ENCODE results near the gene LPP.

The LPP gene

DNA sequence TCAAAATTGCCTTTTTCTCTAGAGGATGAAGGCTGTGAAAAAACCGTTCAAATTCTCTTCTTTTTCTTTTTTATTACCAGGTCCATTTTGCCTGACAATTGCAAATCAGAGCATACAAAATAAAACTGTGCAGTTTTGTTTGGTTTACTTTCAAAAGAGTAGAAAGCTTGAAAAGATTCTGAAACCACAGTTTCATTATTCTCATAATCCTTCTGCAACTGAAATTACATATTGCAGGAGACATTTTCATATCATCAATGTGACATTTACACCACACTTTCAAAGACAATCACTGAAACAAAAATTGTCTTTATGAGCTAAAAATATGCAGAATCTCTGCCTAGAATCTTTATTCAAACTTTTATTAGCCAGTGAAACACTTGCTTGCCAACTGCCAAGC, 721.5 kb downstream of the LPP start:
- Histone ChIP-seq H3K9me3 (ENCODE audit: control insufficient read depth, insufficient read depth, low read length) (no peaks in the 10 kb centered on the region), H3K27me3 (ENCODE audit: control insufficient read depth, insufficient read depth, low read length) (no peaks in the 10 kb centered on the region), H3K4me3 (ENCODE audit: low read depth, low read length) (no peak overlapping the region), H3K9ac (ENCODE audit: low read depth, low read length) (no peak overlapping the region), H3K36me3 (ENCODE audit: control insufficient read depth, insufficient read depth, low read length) (peaks cover 3% of the 10 kb centered on the region), H3K4me1 (ENCODE audit: control insufficient read depth, insufficient read depth, low read length) (no peaks in the 10 kb centered on the region)

DNA sequence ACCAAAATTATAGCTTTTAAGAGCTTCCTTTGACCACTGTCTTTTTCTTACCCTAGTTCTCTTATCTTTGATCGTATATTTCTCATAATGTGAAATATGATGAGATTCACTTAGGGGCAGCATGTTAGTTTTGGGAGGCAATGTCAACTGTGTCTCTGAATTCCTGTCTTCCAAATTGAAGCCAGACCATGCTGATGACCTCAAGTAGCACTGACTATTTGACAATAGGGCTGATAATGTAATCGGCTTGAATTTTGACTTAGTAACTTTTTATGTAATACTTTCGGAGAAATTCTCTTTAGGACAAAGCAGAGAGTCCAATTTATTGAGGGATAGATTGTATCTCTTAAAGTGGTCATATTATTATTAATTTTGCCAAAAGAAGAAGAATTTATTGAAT, 722.4 kb downstream of the LPP start:
- Histone ChIP-seq H3K36me3 (ENCODE audit: control insufficient read depth, insufficient read depth, low read length) (peaks cover 3% of the 10 kb centered on the region), H3K27me3 (ENCODE audit: control insufficient read depth, insufficient read depth, low read length) (no peaks in the 10 kb centered on the region)

DNA sequence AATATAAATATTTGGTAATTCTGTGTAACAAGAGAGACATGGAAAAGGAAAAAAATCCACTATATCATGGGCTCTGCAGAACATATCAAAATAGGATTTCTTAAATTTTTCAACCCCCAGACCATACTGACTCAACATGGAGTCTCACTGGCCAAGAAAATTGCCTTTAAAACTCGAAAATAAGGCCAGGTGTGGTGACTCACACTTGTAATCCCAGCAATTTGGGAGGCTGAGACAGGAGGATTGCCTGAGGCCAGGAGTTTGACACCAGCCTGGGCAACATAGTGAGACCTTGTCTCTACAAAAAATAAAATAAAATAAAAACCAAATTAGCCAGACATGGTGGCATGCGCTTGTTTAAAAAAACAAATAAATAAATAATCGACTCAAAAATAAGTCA, 723.4 kb downstream of the LPP start:
- H3K4me3 ChIP-seq (ENCODE audit: low read depth, low read length) = no peak overlapping the region
- peaks cover 3% of the 10 kb centered on the region for H3K36me3 ChIP-seq (ENCODE audit: control insufficient read depth, insufficient read depth, low read length)
- H3K9ac ChIP-seq (ENCODE audit: low read depth, low read length) = no peak overlapping the region
- no peaks in the 10 kb centered on the region for H3K27me3 ChIP-seq (ENCODE audit: control insufficient read depth, insufficient read depth, low read length)
- H3K4me1 ChIP-seq (ENCODE audit: control insufficient read depth, insufficient read depth, low read length) = no peaks in the 10 kb centered on the region
- no peaks in the 10 kb centered on the region for H3K9me3 ChIP-seq (ENCODE audit: control insufficient read depth, insufficient read depth, low read length)

More for the DNA sequence above, 722.4 kb downstream of the LPP start:
- Histone ChIP-seq H3K9me3 (ENCODE audit: control insufficient read depth, insufficient read depth, low read length) (no peaks in the 10 kb centered on the region), H3K4me1 (ENCODE audit: control insufficient read depth, insufficient read depth, low read length) (no peaks in the 10 kb centered on the region), H3K4me3 (ENCODE audit: low read depth, low read length) (no peak overlapping the region), H3K9ac (ENCODE audit: low read depth, low read length) (no peak overlapping the region)

DNA sequence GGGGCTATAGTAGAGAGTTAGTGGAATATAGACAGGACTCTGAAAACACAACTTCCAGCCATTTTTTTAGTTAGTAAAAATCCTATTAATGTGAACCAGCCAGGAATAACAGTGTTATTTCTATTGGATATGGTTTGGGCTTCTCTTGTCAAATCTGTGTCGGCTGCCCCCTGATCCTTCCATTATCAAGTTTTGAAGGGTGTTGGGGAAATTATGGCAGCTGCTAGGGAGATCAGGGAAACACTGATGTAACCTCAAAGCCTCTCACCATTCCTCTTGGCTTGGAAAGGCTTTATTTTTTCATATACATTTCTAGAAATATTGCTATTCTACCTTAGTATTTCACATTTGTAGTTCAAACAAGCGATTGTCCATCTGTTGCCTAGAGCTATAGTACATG, 724.1 kb downstream of the LPP start:
- no peak overlapping the region for H3K4me3 ChIP-seq (ENCODE audit: low read depth, low read length)
- H3K9ac ChIP-seq (ENCODE audit: low read depth, low read length) = no peak overlapping the region
- H3K9me3 ChIP-seq (ENCODE audit: control insufficient read depth, insufficient read depth, low read length) = no peaks in the 10 kb centered on the region
- H3K36me3 ChIP-seq (ENCODE audit: control insufficient read depth, insufficient read depth, low read length) = peaks cover 3% of the 10 kb centered on the region
- no peaks in the 10 kb centered on the region for H3K4me1 ChIP-seq (ENCODE audit: control insufficient read depth, insufficient read depth, low read length)
- H3K27me3 ChIP-seq (ENCODE audit: control insufficient read depth, insufficient read depth, low read length) = no peaks in the 10 kb centered on the region

DNA sequence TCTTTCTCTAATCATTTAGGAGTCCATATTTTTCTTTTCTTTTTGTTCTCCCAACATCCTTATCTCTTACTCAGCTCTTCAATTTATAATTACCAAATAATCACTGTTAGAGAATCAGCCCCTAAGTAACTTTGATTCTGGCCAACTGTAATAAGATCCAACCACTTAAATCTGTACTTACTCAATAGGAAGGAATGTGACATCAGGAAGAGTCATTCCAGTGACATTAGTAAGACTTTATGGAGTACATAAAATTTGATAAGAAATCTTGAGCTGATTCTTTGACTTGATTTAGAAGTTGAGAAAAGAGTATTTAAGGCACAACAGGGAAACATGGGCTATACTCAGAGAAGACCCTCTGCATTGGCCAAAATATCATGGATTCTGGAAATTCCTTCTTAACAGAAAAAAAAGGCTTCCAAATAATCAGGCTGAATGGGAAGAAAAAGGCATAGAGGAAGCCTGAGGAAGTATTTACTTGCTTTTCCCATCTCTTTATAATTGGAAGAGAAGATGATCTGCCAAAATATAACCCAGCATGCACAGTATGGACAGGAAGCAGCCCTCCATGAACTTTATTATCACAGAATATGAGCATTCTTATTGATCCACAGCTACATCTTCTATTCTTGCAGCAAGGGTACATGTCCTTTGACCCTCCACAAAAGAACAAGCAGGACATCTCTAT, 728.1 kb downstream of the LPP start:
- Histone ChIP-seq H3K27me3 (ENCODE audit: control insufficient read depth, insufficient read depth, low read length) (no peaks in the 10 kb centered on the region), H3K4me1 (ENCODE audit: control insufficient read depth, insufficient read depth, low read length) (no peaks in the 10 kb centered on the region), H3K36me3 (ENCODE audit: control insufficient read depth, insufficient read depth, low read length) (no peaks in the 10 kb centered on the region), H3K9me3 (ENCODE audit: control insufficient read depth, insufficient read depth, low read length) (no peaks in the 10 kb centered on the region), H3K4me3 (ENCODE audit: low read depth, low read length) (no peak overlapping the region), H3K9ac (ENCODE audit: low read depth, low read length) (no peak overlapping the region)

DNA sequence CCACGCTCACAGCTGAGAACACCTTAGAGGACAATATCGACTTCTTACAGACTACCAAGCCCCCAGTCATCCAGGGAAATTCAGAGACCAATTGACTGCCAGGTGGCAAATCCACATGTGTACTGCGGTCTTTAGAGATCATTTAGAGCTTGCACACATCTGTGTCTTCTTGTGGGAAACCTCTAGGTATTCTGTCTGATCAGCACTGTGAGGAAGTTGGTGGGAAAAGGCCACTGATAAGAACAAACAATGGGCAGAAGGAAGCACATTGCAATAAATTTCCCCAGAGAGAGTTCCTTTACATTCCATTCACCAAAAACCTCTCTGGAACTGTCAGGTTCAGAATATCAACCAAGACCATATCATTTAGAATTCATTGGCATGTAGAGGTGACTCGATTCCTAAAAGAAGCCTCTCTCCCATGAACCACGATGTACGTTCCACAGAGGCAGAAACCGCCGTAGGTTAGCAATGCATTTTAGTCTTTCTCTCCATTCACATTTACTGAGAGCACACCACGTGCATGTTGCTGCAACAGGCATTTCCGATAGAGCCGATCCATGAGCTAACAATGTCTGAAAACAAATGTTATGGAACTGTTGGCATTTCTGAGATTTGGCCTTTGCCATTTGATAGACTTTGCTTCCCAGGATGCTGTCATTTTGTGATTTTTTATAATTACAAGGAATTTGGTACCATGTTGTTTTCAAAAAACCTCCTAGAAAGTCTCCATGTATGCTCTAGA, 730.5 kb downstream of the LPP start:
- Histone ChIP-seq H3K4me1 (ENCODE audit: control insufficient read depth, insufficient read depth, low read length) (no peaks in the 10 kb centered on the region), H3K4me3 (ENCODE audit: low read depth, low read length) (no peak overlapping the region), H3K9me3 (ENCODE audit: control insufficient read depth, insufficient read depth, low read length) (no peaks in the 10 kb centered on the region), H3K9ac (ENCODE audit: low read depth, low read length) (no peak overlapping the region), H3K36me3 (ENCODE audit: control insufficient read depth, insufficient read depth, low read length) (no peaks in the 10 kb centered on the region), H3K27me3 (ENCODE audit: control insufficient read depth, insufficient read depth, low read length) (no peaks in the 10 kb centered on the region)

DNA sequence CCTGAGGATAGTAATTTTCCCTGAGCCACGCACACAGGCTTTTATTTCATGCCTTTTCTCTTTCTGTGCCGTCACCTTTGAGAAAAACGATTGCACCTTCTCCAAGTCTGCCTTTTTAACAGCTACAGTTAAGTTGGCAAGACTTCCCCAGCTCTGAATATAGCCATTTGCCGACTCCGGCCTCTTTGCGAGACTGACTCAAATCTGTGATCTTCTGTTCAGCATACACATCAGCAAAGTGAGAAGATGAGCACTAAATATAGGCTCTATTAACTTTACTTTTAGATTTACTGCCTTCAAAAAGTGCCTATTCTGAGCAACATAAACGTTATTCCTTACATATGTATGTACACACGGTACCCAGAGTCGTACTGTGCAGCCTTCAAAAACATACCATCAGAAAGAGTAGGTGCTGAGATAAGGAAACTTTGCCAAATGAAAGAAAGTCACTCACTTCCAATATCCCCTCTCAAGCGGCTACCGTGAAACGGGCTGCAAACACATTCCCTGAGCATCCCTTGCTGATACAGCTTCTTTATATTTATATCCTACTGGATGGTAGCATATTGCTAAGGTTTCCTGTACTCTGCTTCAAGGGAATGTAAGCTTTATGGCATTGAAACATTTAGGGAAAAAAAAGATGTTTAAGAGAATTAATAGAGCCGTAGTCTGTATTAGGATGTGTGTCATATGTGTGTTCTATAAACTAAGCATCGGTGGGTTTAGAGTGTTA, 734.5 kb downstream of the LPP start:
- no peak overlapping the region for H3K4me3 ChIP-seq (ENCODE audit: low read depth, low read length)
- no peak overlapping the region for H3K9ac ChIP-seq (ENCODE audit: low read depth, low read length)
- no peaks in the 10 kb centered on the region for H3K9me3 ChIP-seq (ENCODE audit: control insufficient read depth, insufficient read depth, low read length)
- no peaks in the 10 kb centered on the region for H3K27me3 ChIP-seq (ENCODE audit: control insufficient read depth, insufficient read depth, low read length)
- H3K4me1 ChIP-seq (ENCODE audit: control insufficient read depth, insufficient read depth, low read length) = no peaks in the 10 kb centered on the region
- no peaks in the 10 kb centered on the region for H3K36me3 ChIP-seq (ENCODE audit: control insufficient read depth, insufficient read depth, low read length)

DNA sequence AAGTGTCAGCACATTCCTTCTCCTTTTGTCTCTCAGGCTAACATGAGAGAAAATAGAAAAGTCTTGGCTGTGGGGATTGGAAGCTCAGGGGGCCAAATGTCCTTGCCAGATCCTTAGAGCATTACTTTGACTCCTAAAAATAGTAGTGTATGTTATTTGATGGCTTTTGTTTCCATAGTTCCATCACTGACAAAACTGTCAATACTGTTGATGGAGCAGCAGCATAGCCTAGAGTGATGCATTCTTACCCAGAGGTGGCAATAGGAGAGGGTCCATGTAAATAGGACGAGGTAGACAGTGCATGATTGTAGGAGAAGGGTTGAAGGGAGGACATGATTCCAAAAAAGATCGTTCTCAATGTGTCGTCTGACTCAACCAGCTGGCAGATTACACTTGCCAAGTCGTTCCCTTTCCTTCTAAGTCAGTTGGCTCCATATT, 735.1 kb downstream of the LPP start:
- Histone ChIP-seq H3K9me3 (ENCODE audit: control insufficient read depth, insufficient read depth, low read length) (no peaks in the 10 kb centered on the region), H3K9ac (ENCODE audit: low read depth, low read length) (no peak overlapping the region), H3K27me3 (ENCODE audit: control insufficient read depth, insufficient read depth, low read length) (no peaks in the 10 kb centered on the region), H3K4me3 (ENCODE audit: low read depth, low read length) (no peak overlapping the region), H3K4me1 (ENCODE audit: control insufficient read depth, insufficient read depth, low read length) (no peaks in the 10 kb centered on the region), H3K36me3 (ENCODE audit: control insufficient read depth, insufficient read depth, low read length) (no peaks in the 10 kb centered on the region)

DNA sequence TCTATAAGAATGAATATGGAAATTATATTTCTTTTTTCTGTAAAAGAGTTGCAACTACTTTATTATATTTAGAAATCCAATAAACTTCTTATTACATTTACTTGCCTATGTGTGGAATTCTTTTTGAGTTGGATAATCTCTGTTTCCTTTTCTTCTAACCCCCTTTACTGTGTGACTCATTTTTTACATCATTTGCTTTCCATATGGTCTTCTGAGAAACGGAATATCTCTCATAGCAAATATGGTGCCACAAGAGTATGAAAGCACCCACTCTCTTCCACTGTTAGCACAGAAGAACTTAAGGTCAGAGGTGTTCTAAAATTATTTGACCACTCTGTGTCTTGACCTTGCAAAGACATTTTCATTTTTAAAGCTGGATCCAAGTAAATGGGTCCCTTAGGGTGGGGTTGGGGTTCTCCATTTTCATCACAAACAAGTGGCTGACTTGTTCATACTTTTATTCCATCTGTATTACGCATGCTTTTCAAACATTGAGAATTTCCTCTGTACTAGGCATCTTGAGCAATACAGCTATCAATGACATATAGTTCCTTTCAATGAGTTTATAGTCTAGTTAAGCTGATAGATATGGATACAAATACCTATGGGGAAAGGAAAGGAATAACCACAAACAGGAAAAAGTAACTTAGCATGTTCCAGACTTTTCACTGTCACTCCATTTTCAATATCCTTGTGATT, 736.8 kb downstream of the LPP start:
- no peak overlapping the region for H3K4me3 ChIP-seq (ENCODE audit: low read depth, low read length)
- H3K9ac ChIP-seq (ENCODE audit: low read depth, low read length) = no peak overlapping the region

DNA sequence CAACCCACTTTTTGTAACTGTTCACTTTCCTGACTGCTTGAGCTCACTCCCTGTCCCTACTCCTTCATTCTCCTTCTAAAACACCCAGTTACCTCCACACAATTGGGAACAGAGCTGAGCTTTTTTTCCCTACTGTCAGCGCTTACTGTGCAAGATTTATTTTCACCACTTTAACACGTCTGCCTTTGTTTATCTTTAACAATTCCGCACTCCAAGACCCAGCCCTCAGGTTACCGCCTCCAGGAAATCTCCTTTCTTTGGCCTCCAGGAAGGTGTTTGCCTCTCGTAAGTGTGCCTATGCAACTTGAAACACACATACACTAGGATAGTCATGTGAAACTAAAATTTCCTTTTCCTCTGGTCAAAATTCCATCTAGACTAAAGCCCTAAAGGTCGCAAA, 745.9 kb downstream of the LPP start:
- Histone ChIP-seq H3K4me3 (ENCODE audit: low read depth, low read length) (no peak overlapping the region), H3K9me3 (ENCODE audit: control insufficient read depth, insufficient read depth, low read length) (no peaks in the 10 kb centered on the region), H3K9ac (ENCODE audit: low read depth, low read length) (no peak overlapping the region), H3K4me1 (ENCODE audit: control insufficient read depth, insufficient read depth, low read length) (peaks cover 4% of the 10 kb centered on the region), H3K27me3 (ENCODE audit: control insufficient read depth, insufficient read depth, low read length) (no peaks in the 10 kb centered on the region), H3K36me3 (ENCODE audit: control insufficient read depth, insufficient read depth, low read length) (no peaks in the 10 kb centered on the region)

More for the DNA sequence above, 736.8 kb downstream of the LPP start:
- Histone ChIP-seq H3K4me1 (ENCODE audit: control insufficient read depth, insufficient read depth, low read length) (no peaks in the 10 kb centered on the region), H3K27me3 (ENCODE audit: control insufficient read depth, insufficient read depth, low read length) (no peaks in the 10 kb centered on the region), H3K9me3 (ENCODE audit: control insufficient read depth, insufficient read depth, low read length) (no peaks in the 10 kb centered on the region), H3K36me3 (ENCODE audit: control insufficient read depth, insufficient read depth, low read length) (no peaks in the 10 kb centered on the region)

DNA sequence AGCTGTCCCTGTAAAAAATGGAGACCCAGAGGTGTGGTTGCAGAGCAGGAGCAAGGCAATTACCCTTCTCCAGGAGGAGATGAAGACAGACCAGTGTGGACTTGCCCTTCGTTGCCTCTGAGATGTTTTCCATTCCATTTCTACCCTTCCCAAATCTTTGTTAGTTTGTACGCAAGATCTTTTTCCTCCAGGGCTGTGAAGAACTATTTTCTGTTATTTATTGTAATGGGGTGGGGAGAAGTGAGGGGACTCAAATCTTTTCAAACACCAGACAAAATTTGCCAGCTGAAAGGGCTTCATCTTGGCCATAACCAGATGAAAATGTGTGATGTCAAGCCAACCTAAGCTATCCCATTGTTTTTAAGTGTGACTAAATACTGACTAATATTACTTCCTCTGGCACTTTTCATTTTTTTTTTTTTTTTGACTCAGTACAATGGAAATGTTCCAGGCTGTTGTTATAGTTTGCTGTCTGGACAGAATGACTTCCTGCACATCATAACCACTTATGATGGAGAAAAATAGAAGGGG, 746.5 kb downstream of the LPP start:
- Histone ChIP-seq H3K36me3 (ENCODE audit: control insufficient read depth, insufficient read depth, low read length) (no peaks in the 10 kb centered on the region), H3K27me3 (ENCODE audit: control insufficient read depth, insufficient read depth, low read length) (no peaks in the 10 kb centered on the region), H3K9me3 (ENCODE audit: control insufficient read depth, insufficient read depth, low read length) (no peaks in the 10 kb centered on the region), H3K9ac (ENCODE audit: low read depth, low read length) (no peak overlapping the region), H3K4me3 (ENCODE audit: low read depth, low read length) (no peak overlapping the region), H3K4me1 (ENCODE audit: control insufficient read depth, insufficient read depth, low read length) (peaks cover 4% of the 10 kb centered on the region)
